GM18873 (cell line): ENCODE measurements around the gene TUFT1.
"Not testable (repeated sequence)": the region's sequence is repeated elsewhere in the genome, so short reads cannot be mapped to it uniquely, and the experiment has no call there.

Experiments used
- ATAC-seq: cut with Tn5 transposase; IDR thresholded peaks from one replicate; pipeline ENCODE4 v1.9.1; 2021; ENCODE audit warnings: mild to moderate bottlenecking, moderate library complexity, moderate number of reproducible peaks; ENCODE audit not compliant: unreplicated experiment, low FRiP score

Gene TUFT1

GRCh38 chr1:151511636-151512215 lies 28.4 kb upstream of the TUFT1 start:
- no peak for ATAC-seq

GRCh38 chr1:151512326-151512725 lies 27.8 kb upstream of the TUFT1 start:
- no peak for ATAC-seq

GRCh38 chr1:151512801-151513625 lies 27.1 kb upstream of the TUFT1 start:
- no peak for ATAC-seq

- ATAC-seq: no peak
Observed at GRCh38 chr1:151513626-151514121, 26.4 kb upstream of the TUFT1 start.

- no peak for ATAC-seq
Observed at GRCh38 chr1:151514366-151514765, 25.7 kb upstream of the TUFT1 start.

- ATAC-seq: no peak
Observed at GRCh38 chr1:151515265-151515664, 24.8 kb upstream of the TUFT1 start.

- ATAC-seq: no peak
Observed at GRCh38 chr1:151516031-151516511, 24.0 kb upstream of the TUFT1 start.

- no peak for ATAC-seq
Observed at GRCh38 chr1:151518431-151518830, 21.7 kb upstream of the TUFT1 start.

GRCh38 chr1:151518936-151519335 lies 21.2 kb upstream of the TUFT1 start:
- ATAC-seq: no peak

GRCh38 chr1:151519667-151520066 lies 20.4 kb upstream of the TUFT1 start:
- ATAC-seq: no peak

GRCh38 chr1:151520359-151520758 lies 19.8 kb upstream of the TUFT1 start:
- no peak for ATAC-seq

- ATAC-seq: not testable (repeated sequence)
Observed at GRCh38 chr1:151522427-151522826, 17.7 kb upstream of the TUFT1 start.

- no peak for ATAC-seq
Observed at GRCh38 chr1:151523326-151523725, 16.8 kb upstream of the TUFT1 start.

- ATAC-seq: no peak
Observed at GRCh38 chr1:151524736-151525135, 15.4 kb upstream of the TUFT1 start.

GRCh38 chr1:151526735-151527525 lies 13.2 kb upstream of the TUFT1 start:
- ATAC-seq: no peak

- no peak for ATAC-seq
Observed at GRCh38 chr1:151529211-151529702, 10.9 kb upstream of the TUFT1 start.

GRCh38 chr1:151529781-151530180 lies 10.3 kb upstream of the TUFT1 start:
- no peak for ATAC-seq

- ATAC-seq: no peak
Observed at GRCh38 chr1:151530461-151530860, 9.6 kb upstream of the TUFT1 start.

GRCh38 chr1:151533870-151534269 lies 6.2 kb upstream of the TUFT1 start:
- ATAC-seq: no peak

- ATAC-seq: no peak
Observed at GRCh38 chr1:151534662-151535278, 5.3 kb upstream of the TUFT1 start.
